ENCODE data around the gene POLE.

Gene POLE

DNA sequence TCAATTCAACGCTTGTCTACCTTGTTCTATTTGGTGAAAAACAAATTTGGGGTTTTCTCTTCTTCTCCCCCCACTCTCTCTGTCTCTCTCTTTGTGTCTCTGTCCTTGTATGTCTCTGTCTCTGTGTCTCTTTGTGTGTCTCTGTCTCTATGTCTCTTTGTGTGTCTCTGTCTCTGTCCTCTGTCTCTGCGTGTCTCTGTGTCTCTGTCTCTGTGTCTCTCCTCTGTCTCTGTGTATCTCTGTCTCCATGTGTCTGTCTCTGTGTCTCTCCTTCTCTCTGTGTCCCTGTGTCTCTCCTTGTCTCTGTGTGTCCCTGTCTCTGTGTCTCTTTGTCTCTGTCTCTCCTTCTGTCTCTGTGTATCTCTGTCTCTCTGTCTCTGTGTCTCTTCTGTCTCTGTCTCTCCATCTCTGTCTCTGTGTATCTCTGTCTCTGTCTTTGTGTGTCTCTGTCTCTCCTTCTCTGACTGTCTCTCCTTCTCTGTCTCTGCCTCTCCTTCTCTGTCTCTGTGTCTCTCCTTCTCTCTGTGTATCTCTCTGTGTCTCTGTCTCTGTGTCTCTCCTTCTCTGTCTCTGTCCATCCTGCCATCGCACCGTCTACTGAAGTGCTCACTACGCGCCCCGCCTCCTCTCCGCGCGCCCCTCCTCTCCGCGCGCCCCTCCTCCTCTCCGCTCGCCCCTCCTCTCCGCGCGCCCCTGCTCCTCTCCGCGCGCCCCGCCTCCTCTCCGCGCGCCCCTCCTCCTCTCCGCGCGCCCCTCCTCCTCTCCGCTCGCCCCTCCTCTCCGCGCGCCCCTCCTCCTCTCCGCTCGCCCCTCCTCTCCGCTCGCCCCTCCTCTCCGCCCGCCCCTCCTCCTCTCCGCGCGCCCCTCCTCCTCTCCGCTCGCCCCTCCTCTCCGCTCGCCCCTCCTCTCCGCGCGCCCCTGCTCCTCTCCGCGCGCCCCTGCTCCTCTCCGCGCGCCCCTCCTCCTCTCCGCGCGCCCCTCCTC lies 89.5 kb downstream of the POLE start:
- DNase-seq (ENCODE audit: low read depth): no peak

DNA sequence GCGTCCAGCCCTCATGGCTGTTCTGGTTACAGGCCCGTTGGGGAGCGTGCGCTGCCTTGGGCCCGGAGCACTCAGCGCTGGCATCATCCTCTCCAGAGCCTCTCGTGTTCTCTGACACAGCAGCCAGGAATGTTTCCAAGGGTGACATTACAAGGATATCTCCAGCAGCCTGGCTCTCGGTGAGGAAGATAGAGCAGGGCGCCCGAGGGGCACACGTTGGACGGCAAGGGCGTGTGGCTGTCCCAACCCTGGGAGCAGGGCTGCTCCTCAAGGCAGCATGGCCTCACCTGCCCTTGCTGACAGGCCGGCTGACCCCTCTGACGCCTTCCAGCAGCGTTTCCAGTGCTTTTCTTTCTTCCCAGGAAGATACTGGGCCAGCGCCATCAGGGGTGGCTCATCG lies 91.1 kb downstream of the POLE start:
- DNase-seq (ENCODE audit: low read depth): no peak

DNA sequence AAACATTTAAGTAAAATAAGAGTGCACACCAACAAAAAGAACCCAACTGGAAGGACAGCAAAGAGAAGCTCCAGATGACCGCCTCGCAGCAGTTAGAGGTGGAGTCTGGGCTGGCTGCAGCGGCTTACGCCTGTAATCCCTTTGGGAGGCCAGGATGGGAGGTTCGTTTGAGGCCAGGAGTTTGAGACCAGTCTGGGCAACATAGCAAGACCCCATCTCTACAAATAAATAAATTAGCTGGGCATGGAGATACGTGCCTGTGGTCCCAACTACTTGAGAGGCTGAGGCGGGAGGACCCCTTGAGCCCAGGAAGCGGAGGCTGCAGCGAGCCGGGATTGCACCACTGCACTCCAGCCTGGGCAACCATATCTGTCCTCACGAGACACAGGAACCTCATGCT lies 92.0 kb downstream of the POLE start:
- DNase-seq (ENCODE audit: low read depth): no peak

DNA sequence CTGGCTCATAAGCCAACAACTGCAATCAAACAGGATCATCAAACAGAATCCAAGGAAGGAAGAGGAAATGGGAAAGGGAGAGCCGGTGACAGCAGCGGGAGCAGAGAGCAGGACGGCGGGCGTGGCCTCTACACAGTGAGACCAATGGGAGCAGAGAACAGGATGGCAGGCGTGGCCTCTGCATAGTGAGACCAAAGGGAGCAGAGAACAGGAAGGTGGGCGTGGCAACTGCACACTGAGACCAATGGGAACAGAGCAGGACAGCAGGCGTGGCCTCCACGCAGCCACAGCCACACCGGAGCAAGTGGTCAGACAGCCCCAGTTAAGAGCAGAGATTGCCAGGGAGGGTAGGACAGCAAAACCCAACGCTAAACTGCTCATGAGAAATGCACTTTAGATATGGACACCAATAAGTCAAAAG lies 93.2 kb downstream of the POLE start:
- no peak for DNase-seq (ENCODE audit: low read depth)

DNA sequence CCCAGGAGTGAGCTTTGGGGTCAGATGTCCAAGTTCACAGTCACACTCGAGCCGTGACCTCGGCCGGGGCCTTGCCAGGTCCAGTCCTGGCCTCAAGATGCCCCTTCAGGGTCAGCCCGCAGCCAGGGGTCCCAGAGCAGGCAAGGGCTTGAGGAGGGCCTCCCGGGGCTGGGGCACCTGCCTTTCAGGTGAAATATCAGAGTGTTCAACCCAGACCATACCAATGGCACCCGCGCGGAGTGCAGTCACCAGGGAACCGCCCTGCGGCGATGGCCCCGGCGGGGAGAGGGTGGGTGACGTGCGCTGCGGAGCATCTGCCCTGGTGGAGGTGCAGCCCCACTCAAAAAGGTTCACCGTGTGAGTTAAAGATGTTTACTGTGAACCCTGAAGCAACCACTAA lies 93.6 kb downstream of the POLE start:
- DNase-seq (ENCODE audit: low read depth): no peak

DNA sequence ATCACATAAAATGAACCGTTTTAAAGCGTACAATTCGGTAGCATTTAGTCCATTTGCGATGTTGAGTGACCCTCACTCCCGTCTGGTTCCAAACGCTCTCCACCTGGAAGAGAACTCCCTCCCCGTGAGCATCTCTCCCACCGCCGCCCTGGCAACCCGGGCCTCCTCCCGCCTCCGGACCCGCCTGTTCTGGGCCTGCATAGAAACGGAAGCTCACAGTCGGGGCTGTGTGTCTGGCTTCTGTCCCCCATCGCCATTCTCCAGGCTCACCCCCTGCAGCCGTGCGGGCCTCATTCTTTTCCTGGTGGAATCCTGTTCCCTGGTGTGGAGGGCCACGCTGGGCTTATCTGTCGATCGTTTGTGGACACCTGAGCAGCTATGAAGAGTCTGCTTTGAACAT lies 94.1 kb downstream of the POLE start:
- no peak for DNase-seq (ENCODE audit: low read depth)

DNA sequence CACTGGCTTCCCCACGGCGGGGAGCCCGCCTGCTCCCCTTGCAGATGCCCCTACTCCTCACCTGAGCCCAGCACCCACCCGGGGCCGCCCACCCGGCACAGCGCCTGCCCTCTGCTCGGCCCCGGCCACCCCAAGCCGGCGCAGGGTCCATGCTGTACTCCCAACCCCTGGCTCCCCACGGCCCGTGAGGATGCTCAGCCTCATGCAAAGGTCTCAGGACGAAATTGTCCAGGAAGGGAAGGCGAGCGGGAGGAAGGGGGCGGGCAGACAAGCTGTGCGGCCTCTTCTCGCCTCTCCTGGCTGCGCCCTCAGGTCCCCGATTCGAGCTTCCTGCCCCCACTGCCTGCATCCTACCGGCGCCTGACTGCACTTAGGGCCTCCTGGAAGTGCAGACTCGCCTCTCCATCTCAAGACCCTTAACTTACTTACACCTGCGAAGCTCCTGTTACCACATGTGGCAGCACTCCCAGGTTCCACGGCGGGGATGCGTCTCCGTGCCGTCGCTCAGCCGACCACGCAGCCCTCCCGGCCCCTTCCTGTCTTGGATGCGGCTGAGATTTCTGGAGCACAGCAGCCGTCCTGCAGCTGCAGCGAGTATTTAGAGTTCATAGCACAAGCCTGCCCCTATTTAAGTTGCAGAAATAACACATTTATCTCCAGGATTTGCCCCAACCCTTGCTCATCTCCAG lies 94.7 kb downstream of the POLE start:
- DNase-seq (ENCODE audit: low read depth): no peak

DNA sequence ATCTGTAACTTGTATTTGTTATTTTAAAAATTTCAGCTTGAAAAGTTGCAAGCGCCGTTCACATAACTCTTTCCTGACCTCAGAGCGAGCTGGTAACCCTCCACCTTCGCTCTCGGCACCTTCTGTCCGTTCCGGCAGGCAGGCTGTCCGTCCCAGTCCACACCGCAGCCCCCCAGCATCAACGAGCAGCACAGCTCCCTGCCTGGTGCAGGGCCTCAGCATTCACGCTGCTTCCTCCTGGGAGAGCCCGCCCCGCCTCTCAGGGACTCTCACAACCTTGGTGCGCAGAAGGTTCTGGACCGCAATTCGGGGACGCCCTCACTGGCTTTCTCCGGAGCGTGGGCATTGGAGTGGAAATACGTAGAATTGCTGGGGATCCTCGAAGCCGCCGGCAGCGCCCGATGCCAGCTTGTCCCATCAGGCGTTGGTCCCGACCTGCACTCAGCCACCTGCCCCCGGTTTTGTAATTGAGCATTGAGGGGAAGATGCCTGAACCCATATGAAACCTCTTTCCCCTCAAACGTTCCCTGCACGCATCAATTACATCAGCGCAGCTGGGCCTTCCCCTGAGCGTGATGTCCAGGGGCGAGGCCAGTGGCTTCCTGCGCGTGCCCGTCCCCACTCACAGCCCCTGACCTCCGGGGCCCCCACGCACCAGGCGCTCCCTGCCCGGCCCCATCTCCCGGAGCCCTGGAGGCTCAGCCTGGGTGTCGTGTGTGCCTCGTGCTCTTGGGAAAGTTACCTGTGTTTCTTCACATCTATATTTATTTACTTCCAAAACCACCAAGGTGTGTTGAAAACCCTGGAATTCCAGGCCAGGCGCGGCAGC lies 95.8 kb downstream of the POLE start:
- no peak for DNase-seq (ENCODE audit: low read depth)

DNA sequence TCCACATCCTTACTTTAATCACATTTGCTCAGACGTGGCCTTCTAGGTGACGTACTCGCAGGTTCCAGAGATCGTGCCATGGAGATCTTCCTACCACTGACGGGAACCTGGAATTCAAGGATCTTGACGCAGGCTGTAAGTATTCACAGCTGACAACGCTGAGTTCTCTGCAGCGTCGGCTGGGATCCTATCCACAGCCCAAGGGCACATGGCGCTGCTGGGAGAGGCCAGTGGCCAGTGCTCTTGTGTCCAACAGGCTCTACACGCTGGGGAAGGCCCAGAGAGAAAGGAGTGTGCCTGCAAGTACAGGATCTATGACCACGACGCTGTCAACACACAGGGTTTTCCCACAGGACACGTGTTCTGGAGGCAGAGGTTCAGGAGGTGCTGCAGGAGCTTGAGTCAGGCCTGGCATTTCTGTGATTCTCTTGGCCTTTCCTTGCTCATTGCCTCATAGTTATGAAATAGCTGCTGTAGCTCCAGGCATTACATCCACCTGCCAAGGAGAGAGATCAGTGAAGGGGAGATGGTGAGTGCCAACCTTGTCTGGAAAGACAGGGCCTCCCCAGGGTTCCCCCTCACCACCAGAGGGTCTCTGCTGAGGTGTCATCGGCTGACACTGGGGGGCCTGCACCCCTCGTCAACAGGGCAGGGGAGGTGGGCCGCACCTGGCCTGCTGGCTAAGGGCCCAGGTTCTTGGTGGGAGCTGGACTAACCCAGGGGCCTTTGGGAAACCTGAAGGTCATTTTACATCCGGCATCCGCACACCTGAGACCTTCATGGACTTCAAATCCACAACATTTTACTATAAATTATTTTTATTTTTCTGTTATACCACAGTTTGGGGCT lies 98.1 kb downstream of the POLE start:
- no peak for DNase-seq (ENCODE audit: low read depth)

DNA sequence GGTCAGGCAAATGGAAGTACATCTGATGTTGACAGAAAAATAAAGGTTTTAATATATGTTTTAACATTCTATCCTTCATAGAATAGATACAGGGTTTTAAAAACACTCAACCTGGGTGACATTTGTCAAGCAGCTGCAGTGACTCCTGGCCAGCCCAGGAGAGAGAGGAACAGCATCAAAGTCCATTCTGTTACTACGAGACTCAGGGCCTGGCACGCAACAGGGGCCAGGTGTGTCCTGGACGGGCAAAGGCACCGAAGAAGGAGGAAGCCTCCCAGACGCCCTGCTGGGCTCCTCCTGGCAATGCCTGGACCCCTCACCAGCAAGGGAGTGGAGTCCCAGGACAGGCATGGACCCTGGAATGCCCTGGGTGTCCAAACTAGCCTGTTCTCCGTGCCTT lies 98.8 kb downstream of the POLE start:
- no peak for DNase-seq (ENCODE audit: low read depth)

DNA sequence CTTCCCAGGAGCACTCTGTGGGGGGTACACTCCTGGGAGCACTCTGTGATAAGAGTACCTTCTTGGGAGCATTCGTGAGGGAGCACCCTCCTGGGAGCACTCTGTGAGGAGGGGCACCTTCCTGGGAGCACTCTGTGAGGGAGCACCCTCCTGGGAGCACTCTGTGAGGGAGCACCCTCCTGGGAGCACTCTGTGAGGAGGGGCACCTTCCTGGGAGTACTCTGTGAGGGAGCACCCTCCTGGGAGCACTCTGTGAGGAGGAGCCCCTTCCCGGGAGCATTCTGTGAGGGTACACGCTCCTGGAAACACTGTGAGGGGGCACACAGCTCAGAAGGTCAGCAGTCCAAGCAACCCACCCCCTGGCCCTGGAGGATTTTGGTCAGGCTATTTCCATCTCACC lies 99.4 kb downstream of the POLE start:
- DNase-seq (ENCODE audit: low read depth): no peak

DNA sequence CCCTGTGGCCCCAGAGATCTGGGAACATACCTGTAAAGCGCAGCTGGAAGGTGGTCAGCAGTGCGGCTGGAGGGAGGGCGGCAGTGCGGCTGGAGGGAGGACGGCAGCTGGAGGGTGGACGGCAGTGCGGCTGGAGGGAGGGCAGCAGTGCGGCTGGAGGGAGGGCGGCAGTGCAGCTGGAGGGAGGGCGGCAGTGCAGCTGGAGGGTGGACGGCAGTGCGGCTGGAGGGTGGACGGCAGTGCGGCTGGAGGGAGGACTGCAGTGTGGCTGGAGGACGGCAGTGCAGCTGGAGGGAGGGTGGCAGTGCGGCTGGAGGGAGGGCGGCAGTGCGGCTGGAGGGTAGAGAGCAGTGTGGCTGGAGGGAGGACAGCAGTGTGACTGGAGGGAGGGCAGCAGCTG lies 100.2 kb downstream of the POLE start:
- no peak for DNase-seq (ENCODE audit: low read depth)

DNA sequence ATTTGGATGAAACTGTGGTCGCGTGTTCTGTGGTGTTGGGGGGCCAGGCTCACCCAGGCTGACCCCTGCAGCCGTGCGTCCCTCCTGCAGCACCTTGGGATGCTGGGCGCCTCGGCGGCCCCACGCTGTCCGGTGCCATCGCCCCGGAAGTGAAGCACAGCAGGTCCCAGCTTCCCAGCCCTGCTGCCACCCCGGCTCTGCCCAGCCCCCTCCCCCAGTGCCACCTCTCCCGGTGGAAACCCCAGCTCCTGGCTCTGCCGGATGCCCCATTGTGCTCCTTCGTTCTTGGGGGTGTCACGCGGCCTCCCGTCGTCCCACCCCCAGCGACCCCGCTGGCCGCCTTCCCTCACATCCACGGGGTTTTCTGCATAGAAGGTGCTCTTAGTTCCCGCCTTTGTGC lies 102.0 kb downstream of the POLE start:
- DNase-seq (ENCODE audit: low read depth): no peak

DNA sequence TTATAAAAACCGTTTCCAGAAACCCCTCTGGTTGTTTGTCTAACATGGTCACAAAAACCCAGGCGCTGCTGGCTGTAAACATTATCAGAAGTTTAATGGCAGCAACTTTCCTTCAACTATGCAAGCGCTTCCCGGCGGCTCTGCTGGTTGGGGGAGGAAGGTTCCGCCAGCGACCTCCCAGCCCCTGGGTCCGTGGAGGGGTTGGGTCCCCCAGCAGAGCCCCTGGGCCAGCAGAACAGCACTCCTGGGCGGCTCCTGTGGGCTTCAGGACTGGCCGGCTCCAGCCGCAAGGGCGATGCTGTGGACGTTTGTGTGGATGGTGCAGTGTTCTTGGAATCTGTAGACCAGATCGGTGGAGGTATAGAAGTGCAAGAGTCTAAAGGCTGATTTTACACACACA lies 102.7 kb downstream of the POLE start:
- DNase-seq (ENCODE audit: low read depth): no peak

DNA sequence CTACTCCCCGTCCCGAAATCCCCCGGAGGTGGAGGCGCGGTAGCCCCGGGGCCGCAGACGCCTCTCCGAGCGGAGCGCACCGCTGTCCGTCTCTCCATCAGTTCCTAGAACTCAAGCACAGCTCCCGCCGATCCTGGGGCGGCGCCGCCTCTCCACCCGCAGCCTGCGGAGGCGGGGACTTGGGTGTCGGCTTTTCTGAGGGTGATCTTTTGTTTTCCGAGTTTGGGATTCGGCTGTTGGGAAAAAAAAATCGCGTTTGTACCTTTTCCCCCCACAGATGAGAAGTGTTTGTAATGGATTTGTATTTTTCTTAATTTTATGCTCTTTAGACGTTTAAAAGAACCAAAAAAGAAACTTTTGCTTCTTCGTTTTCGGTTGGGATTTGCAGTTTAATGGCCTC lies 103.4 kb downstream of the POLE start:
- no peak for DNase-seq (ENCODE audit: low read depth)

DNA sequence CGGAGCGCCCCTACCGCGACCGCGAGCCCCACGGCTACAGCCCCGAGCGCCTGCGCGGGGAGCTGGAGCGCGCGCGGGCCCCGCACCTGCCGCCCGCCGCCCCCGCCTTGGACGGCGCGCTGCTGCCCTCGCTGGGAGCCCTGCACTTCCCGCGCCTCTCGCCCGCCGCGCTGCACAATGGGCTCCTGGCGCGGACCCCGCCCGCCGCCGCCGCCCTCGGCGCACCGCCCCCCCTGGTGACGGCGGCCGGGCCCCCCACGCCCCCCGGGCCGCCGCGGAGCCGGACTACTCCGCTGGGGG lies 103.8 kb downstream of the POLE start:
- DNase-seq (ENCODE audit: low read depth): no peak

DNA sequence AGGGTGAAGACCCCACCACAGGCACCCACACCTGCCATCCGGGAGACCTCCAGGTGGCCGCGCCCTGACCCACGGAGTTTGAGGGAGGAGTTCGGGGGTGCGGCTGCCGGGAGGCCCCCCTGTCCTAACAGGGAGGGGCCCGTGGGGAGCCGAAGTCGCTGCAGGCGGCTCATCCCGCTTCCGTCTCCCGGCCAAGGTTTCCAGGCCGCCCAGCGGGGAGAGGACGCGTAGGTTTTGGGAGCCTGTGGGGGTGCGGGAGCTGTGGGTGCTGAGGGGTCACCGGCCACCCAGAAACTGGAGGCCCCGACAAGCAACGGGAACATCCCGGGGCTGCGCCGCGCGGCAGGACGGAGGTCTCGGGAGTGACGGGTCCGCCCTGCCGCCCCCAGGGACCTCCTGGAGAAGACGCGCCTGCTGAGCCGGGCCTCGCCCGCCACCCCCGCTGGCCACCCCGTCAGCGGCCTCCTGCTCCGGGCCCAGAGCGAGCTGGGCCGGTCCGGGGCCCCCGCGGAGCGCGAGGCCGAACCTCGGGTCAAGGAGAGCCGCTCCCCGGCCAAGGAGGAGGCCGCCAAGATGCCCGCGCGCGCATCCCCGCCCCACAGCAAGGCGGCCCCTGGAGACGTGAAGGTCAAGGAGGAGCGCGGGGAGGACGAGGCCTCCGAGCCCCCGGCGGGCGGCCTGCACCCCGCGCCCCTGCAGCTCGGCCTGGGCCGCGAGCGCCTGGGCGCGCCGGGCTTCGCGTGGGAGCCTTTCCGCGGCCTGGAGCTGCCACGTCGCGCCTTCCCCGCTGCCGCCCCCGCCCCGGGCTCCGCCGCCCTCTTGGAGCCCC lies 104.3 kb downstream of the POLE start:
- no peak for DNase-seq (ENCODE audit: low read depth)

DNA sequence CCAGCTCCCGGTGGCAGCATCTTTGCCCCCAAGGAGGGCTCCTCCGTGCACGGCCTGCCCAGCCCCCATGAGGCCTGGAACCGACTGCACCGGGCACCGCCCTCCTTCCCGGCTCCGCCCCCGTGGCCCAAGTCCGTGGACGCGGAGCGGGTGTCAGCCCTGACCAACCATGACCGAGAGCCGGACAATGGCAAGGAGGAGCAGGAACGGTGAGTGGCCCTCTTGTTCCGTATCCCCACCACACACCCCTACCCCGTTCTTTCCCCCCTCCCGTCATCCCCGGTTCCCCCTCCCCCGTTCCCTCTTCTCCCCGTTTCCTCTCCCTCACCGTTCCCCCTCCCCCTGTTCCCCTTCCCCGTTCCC lies 105.1 kb downstream of the POLE start:
- no peak for DNase-seq (ENCODE audit: low read depth)

DNA sequence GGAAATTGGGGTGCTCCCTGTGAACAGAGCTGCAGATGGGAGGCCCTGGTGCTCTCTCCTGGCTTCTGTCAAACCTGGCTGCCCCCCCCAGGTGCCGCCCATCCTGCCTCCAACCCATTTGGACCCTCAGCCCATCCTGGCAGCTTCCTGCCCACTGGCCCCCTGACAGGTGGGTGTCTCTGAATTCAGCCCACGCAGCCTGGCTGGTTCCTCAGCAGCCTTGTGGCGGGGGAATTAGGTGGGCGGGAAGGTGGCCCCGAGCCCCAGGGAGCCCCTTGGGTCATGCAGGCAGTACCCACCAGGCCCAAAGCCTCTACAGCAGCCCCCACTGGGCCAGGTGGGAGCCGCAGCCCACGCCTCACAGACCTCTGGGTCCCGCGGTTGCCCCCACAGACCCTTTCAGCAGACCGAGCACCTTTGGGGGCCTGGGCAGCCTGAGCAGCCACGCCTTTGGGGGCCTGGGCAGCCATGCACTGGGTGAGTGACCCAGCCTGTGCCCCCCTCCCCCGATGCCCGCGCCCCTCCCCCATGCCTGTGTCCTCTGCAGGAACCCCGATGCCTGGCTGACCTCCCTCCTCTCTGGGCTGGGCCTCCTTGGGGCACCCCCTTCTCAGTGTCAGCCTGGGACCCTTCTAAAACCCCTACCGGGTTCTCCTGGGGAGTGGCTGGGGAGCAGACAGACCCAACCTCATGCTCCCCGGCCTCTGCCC lies 105.6 kb downstream of the POLE start:
- DNase-seq (ENCODE audit: low read depth): no peak

DNA sequence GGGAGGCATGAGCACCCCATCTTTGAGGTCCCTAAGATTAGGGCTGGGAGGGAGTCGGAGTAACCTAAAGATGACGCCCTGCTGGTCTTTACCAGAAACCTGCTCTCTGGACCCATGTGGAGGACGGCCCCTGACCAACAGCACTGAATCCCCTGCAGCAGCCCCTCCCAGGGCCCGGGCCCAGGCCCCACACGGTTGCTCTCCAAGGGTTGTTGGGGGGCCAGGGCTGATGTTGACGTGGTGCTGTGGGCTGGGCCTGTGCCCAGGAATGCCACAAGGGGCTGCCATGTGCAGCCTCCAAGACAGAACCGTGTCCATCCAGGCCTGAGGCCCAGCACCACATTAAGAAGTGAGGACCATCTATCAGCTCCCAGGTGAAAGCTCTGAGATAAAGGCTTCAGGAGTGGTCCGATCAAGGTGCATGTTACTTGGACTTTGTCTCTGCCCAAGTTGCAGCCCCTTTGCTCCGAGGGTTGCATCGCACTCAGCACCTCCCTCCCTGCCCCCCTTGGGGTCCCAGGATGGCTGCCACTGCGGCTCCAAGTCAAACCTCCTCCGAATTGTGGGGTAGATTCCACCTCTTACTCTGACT lies 106.3 kb downstream of the POLE start:
- no peak for DNase-seq (ENCODE audit: low read depth)
